ENCODE measurements around the gene TARBP1. TPM values are rescaled to one million over a fixed set of nuclear protein-coding genes. Genes with fewer than 3 reads are reported as not detected.

TARBP1 gene
- total RNA-seq, 1 donor from 2014 or later: 38.1 TPM

DNA sequence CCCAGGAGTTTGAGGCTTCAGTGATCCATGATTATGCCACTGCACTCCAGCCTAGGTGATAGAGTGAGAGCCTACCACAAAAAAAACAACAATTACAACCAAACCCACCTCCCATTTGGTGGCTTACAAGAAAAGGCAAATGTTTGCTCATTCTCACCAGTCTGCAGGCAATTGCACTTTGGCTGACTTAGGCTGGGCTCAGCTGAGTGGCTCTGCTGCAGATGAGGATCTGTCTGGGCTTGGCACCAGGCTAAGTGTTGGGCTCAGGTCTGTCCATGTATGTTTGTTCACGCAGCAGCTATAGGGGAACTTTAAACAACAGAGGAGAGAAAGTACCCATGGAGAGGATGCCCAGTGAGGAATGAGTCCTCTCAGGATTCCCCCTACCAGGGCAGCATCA is 133.7 kb downstream of the TARBP1 start:
- H3K4me3 Mint-ChIP-seq: no peak overlapping the region
- H3K36me3 Mint-ChIP-seq: no peaks in the 10 kb centered on the region
- no peaks in the 10 kb centered on the region for H3K9me3 Mint-ChIP-seq
- no peak overlapping the region for H3K27ac Mint-ChIP-seq
- no peak for DNase-seq (ENCODE audit: extremely low spot score, unreplicated experiment)
- no peaks in the 10 kb centered on the region for H3K4me1 Mint-ChIP-seq (ENCODE audit: unreplicated experiment)
- no peak for TF ChIP-seq CTCF (conservative IDR thresholded peaks at IDR 0.05)
- peaks cover 19% of the 10 kb centered on the region for H3K27me3 Mint-ChIP-seq

- Mint-ChIP-seq H3K4me3 (no peak overlapping the region), H3K27ac (no peak overlapping the region), H3K9me3 (peaks cover 5% of the 10 kb centered on the region), H3K4me1 (ENCODE audit: unreplicated experiment) (no peaks in the 10 kb centered on the region), H3K27me3 (peaks cover 11% of the 10 kb centered on the region), H3K36me3 (no peaks in the 10 kb centered on the region)
- TF ChIP-seq CTCF (conservative IDR thresholded peaks at IDR 0.05): no peak
- DNase-seq (ENCODE audit: extremely low spot score, unreplicated experiment): no peak
Observed at GRCh38 chr1:234342774-234343173, 136.2 kb downstream of the TARBP1 start.

Other genes starting within 250 kb of the TARBP1 start
- gene COA6, start 105.7 kb downstream of the TARBP1 start, total RNA-seq (ENCODE audit: low replicate concordance): 36.4 and 39.1 TPM in 2 replicates
- 181 and 202 TPM in 2 replicates for gene IRF2BP2, start 131.0 kb upstream of the TARBP1 start, total RNA-seq (ENCODE audit: low replicate concordance)